HG02938 (cell line): ENCODE measurements around the gene CNFN.
"Not testable (repeated sequence)": the region's sequence is repeated elsewhere in the genome, so short reads cannot be mapped to it uniquely, and the experiment has no call there.

Source experiments
- ATAC-seq: cut with Tn5 transposase; IDR thresholded peaks from one replicate; pipeline ENCODE4 v1.9.1; 2021; ENCODE audit warnings: mild to moderate bottlenecking, moderate library complexity; ENCODE audit not compliant: unreplicated experiment

Gene CNFN

DNA sequence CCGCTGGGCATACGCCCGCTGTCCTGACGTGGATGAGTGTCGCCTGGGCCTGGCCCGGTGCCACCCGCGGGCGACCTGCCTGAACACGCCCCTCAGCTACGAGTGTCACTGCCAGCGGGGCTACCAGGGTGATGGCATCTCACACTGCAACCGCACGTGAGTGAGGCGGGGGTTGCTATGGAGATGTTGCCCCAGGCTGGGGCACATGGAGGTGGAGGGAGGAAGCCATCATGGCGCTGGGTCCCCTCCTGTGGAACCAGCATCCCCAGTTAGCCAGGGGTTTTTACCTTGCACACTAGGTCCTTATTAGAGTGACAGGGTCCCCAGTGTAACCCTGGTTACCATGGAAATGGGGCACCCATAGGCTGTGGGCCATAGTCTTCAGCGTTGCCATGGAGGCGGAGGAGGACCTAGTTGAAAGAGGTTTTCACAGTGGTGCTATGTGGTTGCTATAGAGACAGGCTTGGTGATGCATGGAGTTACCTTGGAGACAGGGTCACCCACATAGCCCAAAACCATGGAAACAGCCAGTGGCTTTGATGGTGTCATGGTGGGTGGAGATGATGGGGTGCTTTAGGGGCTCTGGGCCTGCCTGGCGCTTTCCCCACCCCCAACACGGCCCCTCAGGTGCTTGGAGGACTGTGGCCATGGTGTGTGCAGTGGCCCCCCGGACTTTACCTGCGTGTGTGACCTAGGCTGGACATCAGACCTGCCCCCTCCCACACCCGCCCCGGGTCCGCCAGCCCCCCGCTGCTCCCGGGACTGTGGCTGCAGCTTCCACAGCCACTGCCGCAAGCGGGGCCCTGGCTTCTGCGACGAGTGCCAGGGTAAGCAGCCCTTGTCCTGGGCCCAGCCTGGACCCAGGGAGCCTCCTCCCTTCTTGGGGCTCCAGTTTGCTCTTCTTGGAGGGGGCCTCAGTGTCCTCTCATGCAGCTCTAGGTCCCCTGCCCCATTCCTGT, 37.5 kb downstream of the CNFN start:
- no peak for ATAC-seq

DNA sequence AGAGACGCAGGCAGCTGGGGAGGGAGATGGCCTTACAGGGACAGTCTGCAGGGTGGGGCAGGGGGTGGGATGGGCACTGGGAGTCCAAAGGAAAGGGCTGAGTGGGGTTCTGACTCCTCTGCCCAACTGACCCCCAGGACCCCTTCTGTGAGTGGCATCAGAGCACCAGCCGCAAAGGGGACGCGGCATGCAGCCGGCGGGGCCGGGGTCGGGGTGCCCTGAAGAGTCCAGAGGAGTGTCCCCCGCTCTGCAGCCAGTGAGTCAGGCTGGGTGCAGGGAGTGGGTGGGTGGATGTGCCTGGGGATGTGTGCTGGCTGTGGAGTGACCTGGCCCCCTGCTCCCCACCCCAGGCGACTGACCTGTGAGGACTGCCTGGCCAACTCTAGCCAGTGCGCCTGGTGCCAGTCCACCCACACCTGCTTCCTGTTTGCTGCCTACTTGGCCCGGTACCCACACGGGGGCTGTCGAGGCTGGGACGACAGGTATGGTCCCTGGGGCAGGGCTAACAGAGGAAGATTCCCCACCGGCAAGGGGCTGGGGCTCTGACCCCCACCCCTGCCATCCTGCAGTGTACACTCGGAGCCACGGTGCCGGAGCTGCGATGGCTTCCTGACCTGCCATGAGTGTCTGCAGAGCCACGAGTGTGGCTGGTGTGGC, 38.9 kb downstream of the CNFN start:
- ATAC-seq, result no peak

DNA sequence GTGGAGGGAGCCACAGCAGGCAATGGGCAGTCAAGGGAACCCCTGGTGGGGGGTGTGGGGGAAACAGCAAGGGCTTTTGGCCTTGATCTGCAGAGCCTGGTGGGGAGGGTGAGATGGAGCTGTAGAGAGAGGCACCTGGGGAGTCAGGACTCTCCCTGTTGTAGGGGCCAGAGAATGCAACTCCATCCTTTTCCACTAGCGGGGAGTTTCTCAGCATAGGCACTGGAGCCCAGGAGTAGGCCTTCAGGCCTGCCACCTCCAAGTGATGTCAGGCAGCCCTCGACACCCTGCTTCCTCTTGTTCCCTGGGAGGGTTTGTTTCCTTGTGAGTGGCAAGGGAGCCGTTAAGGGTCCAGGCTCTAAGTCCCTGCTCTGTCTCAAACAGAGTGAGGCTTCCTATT, 39.7 kb downstream of the CNFN start:
- ATAC-seq, result no peak

GRCh38 chr19:42349378-42350107, 40.6 kb downstream of the CNFN start:
- ATAC-seq, result no peak

- ATAC-seq, result no peak
These were observed 41.9 kb downstream of the CNFN start for GRCh38 chr19:42348211-42348610.

- no peak for ATAC-seq
These were observed 44.8 kb downstream of the CNFN start for GRCh38 chr19:42345191-42345812.

GRCh38 chr19:42344336-42344893, 45.7 kb downstream of the CNFN start:
- ATAC-seq, result no peak

- no peak for ATAC-seq
These were observed 46.6 kb downstream of the CNFN start for GRCh38 chr19:42343344-42344110.

GRCh38 chr19:42339922-42340321, 50.2 kb downstream of the CNFN start:
- ATAC-seq, result not testable (repeated sequence)

- not testable (repeated sequence) for ATAC-seq
These were observed 50.8 kb downstream of the CNFN start for GRCh38 chr19:42339126-42339860.
